ENCODE results near the gene NTM. TPM values are rescaled to one million over a fixed set of nuclear protein-coding genes. Genes with fewer than 3 reads are reported as not detected.

The NTM gene
- total RNA-seq, 1 experiment from 2014 or later, result 0.73 TPM

DNA sequence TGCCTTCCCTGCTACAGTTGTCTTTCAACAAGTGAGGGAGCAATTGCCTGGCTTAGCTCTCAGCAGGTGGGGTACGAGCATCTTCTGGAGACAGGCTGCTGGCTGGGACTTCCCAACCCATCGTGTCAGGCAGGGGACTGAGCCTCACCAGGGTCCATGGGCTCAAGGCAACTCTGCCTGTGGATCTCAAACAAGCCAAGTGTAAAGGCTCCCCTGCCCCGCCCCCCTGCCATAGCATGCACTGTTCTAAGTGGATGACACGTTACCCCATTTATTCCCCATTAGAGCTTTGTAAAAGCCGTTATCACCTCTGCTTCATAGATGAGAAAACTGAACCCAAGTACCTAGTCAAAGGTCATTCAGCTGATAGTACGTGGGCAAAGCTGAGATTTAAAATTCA, 222.9 kb downstream of the NTM start:
- POLR2A ChIA-PET, result no interaction called here
- H3K4me1 ChIP-seq, result no peaks in the 10 kb centered on the region; the same call in 1 of the 2 replicates
- TF ChIP-seq, protein P1, sequence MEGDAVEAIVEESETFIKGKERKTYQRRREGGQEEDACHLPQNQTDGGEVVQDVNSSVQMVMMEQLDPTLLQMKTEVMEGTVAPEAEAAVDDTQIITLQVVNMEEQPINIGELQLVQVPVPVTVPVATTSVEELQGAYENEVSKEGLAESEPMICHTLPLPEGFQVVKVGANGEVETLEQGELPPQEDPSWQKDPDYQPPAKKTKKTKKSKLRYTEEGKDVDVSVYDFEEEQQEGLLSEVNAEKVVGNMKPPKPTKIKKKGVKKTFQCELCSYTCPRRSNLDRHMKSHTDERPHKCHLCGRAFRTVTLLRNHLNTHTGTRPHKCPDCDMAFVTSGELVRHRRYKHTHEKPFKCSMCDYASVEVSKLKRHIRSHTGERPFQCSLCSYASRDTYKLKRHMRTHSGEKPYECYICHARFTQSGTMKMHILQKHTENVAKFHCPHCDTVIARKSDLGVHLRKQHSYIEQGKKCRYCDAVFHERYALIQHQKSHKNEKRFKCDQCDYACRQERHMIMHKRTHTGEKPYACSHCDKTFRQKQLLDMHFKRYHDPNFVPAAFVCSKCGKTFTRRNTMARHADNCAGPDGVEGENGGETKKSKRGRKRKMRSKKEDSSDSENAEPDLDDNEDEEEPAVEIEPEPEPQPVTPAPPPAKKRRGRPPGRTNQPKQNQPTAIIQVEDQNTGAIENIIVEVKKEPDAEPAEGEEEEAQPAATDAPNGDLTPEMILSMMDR (IDR thresholded peaks at IDR 0.05; ENCODE audit: insufficient read depth in 1 of 2, low read depth in 1 of 2, low read length in 1 of 2, severe bottlenecking in 1 of 2, unreplicated experiment in 1 of 2), result no peak
- CTCF ChIA-PET, result no interaction called here
- no peak overlapping the region for H3K4me3 Mint-ChIP-seq (ENCODE audit: unreplicated experiment)
- BruUV-seq (replicated peaks), result no TSS peak
- H3K9me3 ChIP-seq, result no peaks in the 10 kb centered on the region
- H3K9me3 Mint-ChIP-seq (ENCODE audit: unreplicated experiment), result no peaks in the 10 kb centered on the region
- peaks cover 6% of the 10 kb centered on the region for H3K4me1 Mint-ChIP-seq (ENCODE audit: low read depth, unreplicated experiment)
- no peak for DNase-seq
- no peaks in the 10 kb centered on the region for H3K36me3 Mint-ChIP-seq (ENCODE audit: insufficient read depth, unreplicated experiment)
- H3K36me3 ChIP-seq (ENCODE audit: control insufficient read depth, insufficient read depth, low read length), result no peaks in the 10 kb centered on the region
- no peaks in the 10 kb centered on the region; the same call in none of the 2 replicates for H3K27me3 ChIP-seq (replicated peaks; ENCODE audit: control insufficient read depth, insufficient read depth, low read length)
- H3K27me3 Mint-ChIP-seq (ENCODE audit: insufficient read depth, unreplicated experiment), result peaks cover 29% of the 10 kb centered on the region
- H3K4me3 ChIP-seq (ENCODE audit: low read depth, low read length), result no peak overlapping the region
- H3K27ac Mint-ChIP-seq (ENCODE audit: unreplicated experiment), result no peak overlapping the region
- intact Hi-C loops (cut with micrococcal nuclease; ENCODE audit: unreplicated experiment), result no loop called here

DNA sequence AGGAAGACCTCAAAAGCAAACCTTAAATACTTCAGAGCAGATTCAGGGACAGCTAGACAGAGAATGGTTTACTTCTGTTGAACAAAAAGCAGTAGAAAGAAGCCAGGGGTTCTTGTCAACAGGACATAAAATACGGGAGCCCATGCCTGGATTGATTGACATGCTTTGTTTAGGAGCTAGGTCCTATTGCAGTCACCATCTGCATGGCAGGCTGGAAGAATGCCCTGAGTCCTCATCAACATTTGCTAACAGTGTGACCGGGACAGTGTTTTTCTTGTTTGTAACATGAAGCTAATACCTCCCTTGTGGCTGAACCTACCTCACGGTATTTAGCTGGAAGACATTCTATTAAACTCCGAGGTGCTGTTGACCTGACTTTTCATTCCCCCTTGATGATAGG, 225.4 kb downstream of the NTM start:
- H3K27me3 ChIP-seq (replicated peaks; ENCODE audit: control insufficient read depth, insufficient read depth, low read length), result no peaks in the 10 kb centered on the region; the same call in none of the 2 replicates
- Mint-ChIP-seq H3K9me3 (ENCODE audit: unreplicated experiment) (no peaks in the 10 kb centered on the region), H3K36me3 (ENCODE audit: insufficient read depth, unreplicated experiment) (no peaks in the 10 kb centered on the region), H3K4me1 (ENCODE audit: low read depth, unreplicated experiment) (peaks cover 6% of the 10 kb centered on the region), H3K4me3 (ENCODE audit: unreplicated experiment) (no peak overlapping the region), H3K27me3 (ENCODE audit: insufficient read depth, unreplicated experiment) (peaks cover 29% of the 10 kb centered on the region), H3K27ac (ENCODE audit: unreplicated experiment) (no peak overlapping the region)
- POLR2A ChIA-PET, result no interaction called here
- no peak for DNase-seq
- no peak overlapping the region for H3K4me3 ChIP-seq (ENCODE audit: low read depth, low read length)
- H3K36me3 ChIP-seq (ENCODE audit: control insufficient read depth, insufficient read depth, low read length), result no peaks in the 10 kb centered on the region
- TF ChIP-seq, protein P1 (IDR thresholded peaks at IDR 0.05; ENCODE audit: insufficient read depth in 1 of 2, low read depth in 1 of 2, low read length in 1 of 2, severe bottlenecking in 1 of 2, unreplicated experiment in 1 of 2), result no peak
- CTCF ChIA-PET, result interaction anchor here (0.6 kb wide), 1 partner anchor 78 kb away, joined by 3 read pairs; no protein-coding TSS in a partner anchor
- intact Hi-C loops (cut with micrococcal nuclease; ENCODE audit: unreplicated experiment), result no loop called here
- no peaks in the 10 kb centered on the region for H3K9me3 ChIP-seq
- no TSS peak for BruUV-seq (replicated peaks)
- no peaks in the 10 kb centered on the region; the same call in 1 of the 2 replicates for H3K4me1 ChIP-seq

DNA sequence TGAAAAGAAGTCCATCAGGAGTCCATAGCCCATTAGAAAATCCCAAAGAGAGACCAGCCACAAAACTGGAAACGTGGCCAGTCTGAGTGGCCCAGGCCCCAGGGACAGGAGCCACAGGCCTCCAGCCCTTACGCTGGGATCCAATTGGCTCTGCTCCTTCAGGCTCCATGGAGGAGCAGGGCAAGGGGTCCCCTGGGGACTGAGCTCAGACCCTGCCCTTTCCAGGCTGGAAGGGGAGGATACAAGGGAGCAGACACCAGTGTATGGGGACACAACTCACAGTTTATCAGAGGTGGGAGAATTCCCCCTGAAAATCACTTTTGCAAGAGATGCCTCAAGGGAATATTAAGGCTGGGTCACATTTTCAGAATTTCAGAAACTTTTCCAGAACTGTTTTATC, 227.5 kb downstream of the NTM start:
- no peak overlapping the region for H3K4me3 ChIP-seq (ENCODE audit: low read depth, low read length)
- Mint-ChIP-seq H3K4me3 (ENCODE audit: unreplicated experiment) (no peak overlapping the region), H3K4me1 (ENCODE audit: low read depth, unreplicated experiment) (peaks cover 6% of the 10 kb centered on the region), H3K36me3 (ENCODE audit: insufficient read depth, unreplicated experiment) (no peaks in the 10 kb centered on the region), H3K27me3 (ENCODE audit: insufficient read depth, unreplicated experiment) (peaks cover 36% of the 10 kb centered on the region), H3K9me3 (ENCODE audit: unreplicated experiment) (no peaks in the 10 kb centered on the region), H3K27ac (ENCODE audit: unreplicated experiment) (no peak overlapping the region)
- no peaks in the 10 kb centered on the region; the same call in 1 of the 2 replicates for H3K4me1 ChIP-seq
- POLR2A ChIA-PET, result interaction anchor here (0.7 kb wide), 1 partner anchor 73 kb away, joined by 3 read pairs; no protein-coding TSS in a partner anchor
- no peaks in the 10 kb centered on the region; the same call in none of the 2 replicates for H3K27me3 ChIP-seq (replicated peaks; ENCODE audit: control insufficient read depth, insufficient read depth, low read length)
- CTCF ChIA-PET, result interaction anchor here (0.6 kb wide), 1 partner anchor 90 kb away, joined by 3 read pairs; no protein-coding TSS in a partner anchor
- H3K36me3 ChIP-seq (ENCODE audit: control insufficient read depth, insufficient read depth, low read length), result no peaks in the 10 kb centered on the region
- no TSS peak for BruUV-seq (replicated peaks)
- intact Hi-C loops (cut with micrococcal nuclease; ENCODE audit: unreplicated experiment), result no loop called here
- DNase-seq, result no peak
- no peaks in the 10 kb centered on the region for H3K9me3 ChIP-seq
- TF ChIP-seq, protein P1 (IDR thresholded peaks at IDR 0.05; ENCODE audit: insufficient read depth in 1 of 2, low read depth in 1 of 2, low read length in 1 of 2, severe bottlenecking in 1 of 2, unreplicated experiment in 1 of 2), result no peak

Measured in Caco-2 (cell line).